Hepatocyte (in vitro differentiated cells): ENCODE data around the gene SBF2. TPM values are rescaled to one million over a fixed set of nuclear protein-coding genes. Genes with fewer than 3 reads are reported as not detected.

ENCODE experiments used
- DNase-seq: peaks from one replicate; pipeline ENCODE4 v3.0.0-alpha.2; 2016; ENCODE audit warnings: low spot score
- H2AFZ ChIP-seq: fragments of 200-600 bp; sonication (generic); 2 replicates; pipeline ENCODE4 v1.6.0; 2016; ENCODE audit warnings: antibody characterized with exemption, mild to moderate bottlenecking
- H3K27ac ChIP-seq: fragments of 200-600 bp; sonication (generic); 2 replicates; pipeline ENCODE4 v1.5.1; 2016; ENCODE audit warnings: mild to moderate bottlenecking
- H3K27me3 ChIP-seq: fragments of 200-600 bp; sonication (generic); 2 replicates; pipeline ENCODE4 v1.6.1; 2016
- H3K36me3 ChIP-seq: fragments of 200-600 bp; sonication (generic); replicated peaks from 2 replicates; pipeline ENCODE4 v1.5.1; 2016; ENCODE audit warnings: low read depth; ENCODE audit not compliant: insufficient read depth
- H3K4me1 ChIP-seq: fragments of 200-600 bp; sonication (generic); 2 replicates; pipeline ENCODE4 v1.5.1; 2016; ENCODE audit warnings: mild to moderate bottlenecking, moderate library complexity; ENCODE audit not compliant: insufficient read depth
- H3K4me2 ChIP-seq: fragments of 200-600 bp; sonication (generic); 2 replicates; pipeline ENCODE4 v1.6.0; 2016
- H3K4me3 ChIP-seq: fragments of 200-600 bp; sonication (generic); 2 replicates; pipeline ENCODE4 v1.5.1; 2016; ENCODE audit warnings: mild to moderate bottlenecking
- H3K79me2 ChIP-seq: fragments of 200-600 bp; sonication (generic); 2 replicates; pipeline ENCODE4 v1.6.0; 2017; ENCODE audit warnings: mild to moderate bottlenecking
- H3K9me2 ChIP-seq: fragments of 200-600 bp; sonication (generic); replicated peaks from 2 replicates; pipeline ENCODE4 v1.6.0; 2017; ENCODE audit warnings: mild to moderate bottlenecking; ENCODE audit not compliant: insufficient read depth
- H3K9me3 ChIP-seq: fragments of 200-600 bp; sonication (generic); 2 replicates; pipeline ENCODE4 v1.5.1; 2016; ENCODE audit warnings: low read depth, mild to moderate bottlenecking
- H4K20me1 ChIP-seq: fragments of 200-600 bp; sonication (generic); 2 replicates; pipeline ENCODE4 v1.6.0; 2016; ENCODE audit warnings: mild to moderate bottlenecking; ENCODE audit not compliant: insufficient read depth, poor library complexity, severe bottlenecking
- CTCF ChIP-seq: fragments of 200-600 bp; sonication (generic); IDR thresholded peaks from 2 replicates; pipeline ENCODE4 v1.5.1; 2016; ENCODE audit warnings: antibody characterized with exemption, mild to moderate bottlenecking; ENCODE audit not compliant: poor library complexity
- EZH2 ChIP-seq: fragments of 200-600 bp; sonication (generic); IDR thresholded peaks from 2 replicates; pipeline ENCODE4 v1.6.1; 2016; ENCODE audit warnings: antibody characterized with exemption, mild to moderate bottlenecking, borderline replicate concordance
- EZH2phosphoT487 ChIP-seq: fragments of 200-600 bp; sonication (generic); IDR thresholded peaks from one replicate; pipeline ENCODE4 v1.6.1; 2018; ENCODE audit warnings: antibody characterized with exemption, mild to moderate bottlenecking, low read depth, moderate library complexity; ENCODE audit not compliant: unreplicated experiment, severe bottlenecking
- WGBS: methylation state at CpG from one replicate; pipeline ENCODE4 v1.1.6; 2016; ENCODE audit warnings: low lambda C conversion rate; ENCODE audit errors: missing lambda C conversion rate; 5-methylcytosine and 5-hydroxymethylcytosine counted together
- polyA plus RNA-seq: library from polyadenylated mRNA; unstranded; fragments of >200 nt; fragmentation: Nextera tagmentation; extraction: Ambion mirVana; gene quantifications from 2 replicates; pipeline ENCODE4 v1.2.1, GENCODE V29; 2016
- total RNA-seq: library from RNA; depleted of rRNA; stranded (reverse); fragments of >200 nt; gene quantifications from 2 replicates; pipeline ENCODE4 v1.2.3, GENCODE V29; 2014

Gene SBF2
- total and polyA plus RNA-seq, 2 experiments from 2014 or later: 25.7 to 83.2 TPM

- no peak overlapping the region for H3K4me2 ChIP-seq
- no peaks in the 10 kb centered on the region for H3K4me1 ChIP-seq
- no peaks in the 10 kb centered on the region for H3K79me2 ChIP-seq
- no peak overlapping the region for H3K27ac ChIP-seq
- TF ChIP-seq EZH2phosphoT487 (no peak), EZH2 (no peak), CTCF (no peak)
- no peak overlapping the region for H3K4me3 ChIP-seq
- WGBS: 95% methylated on average over 1 of the region's 1 CpG
- DNase-seq: no peak
- no peaks in the 10 kb centered on the region for H4K20me1 ChIP-seq
- H3K9me3 ChIP-seq: no peaks in the 10 kb centered on the region
- H3K9me2 ChIP-seq: no peaks in the 10 kb centered on the region
- H3K27me3 ChIP-seq: no peaks in the 10 kb centered on the region
- H3K36me3 ChIP-seq: no peaks in the 10 kb centered on the region
- no peak overlapping the region for H2AFZ ChIP-seq
Observed at GRCh38 chr11:9927670-9928069, 366.3 kb downstream of the SBF2 start.

GRCh38 chr11:9923280-9923679 lies 370.7 kb downstream of the SBF2 start:
- H3K36me3 ChIP-seq: no peaks in the 10 kb centered on the region
- no peak for DNase-seq
- no peak overlapping the region for H3K27ac ChIP-seq
- TF ChIP-seq EZH2phosphoT487 (no peak), CTCF (no peak), EZH2 (no peak)
- 83% methylated on average over 2 of the region's 2 CpGs for WGBS
- H2AFZ ChIP-seq: no peak overlapping the region
- H3K27me3 ChIP-seq: no peaks in the 10 kb centered on the region
- H3K9me3 ChIP-seq: no peaks in the 10 kb centered on the region
- no peak overlapping the region for H3K4me3 ChIP-seq
- H3K79me2 ChIP-seq: no peaks in the 10 kb centered on the region
- H4K20me1 ChIP-seq: no peaks in the 10 kb centered on the region
- H3K4me1 ChIP-seq: no peaks in the 10 kb centered on the region
- H3K4me2 ChIP-seq: no peak overlapping the region
- H3K9me2 ChIP-seq: no peaks in the 10 kb centered on the region

- H3K36me3 ChIP-seq: no peaks in the 10 kb centered on the region
- no peak overlapping the region for H3K4me2 ChIP-seq
Observed at GRCh38 chr11:9922806-9923205, 371.2 kb downstream of the SBF2 start.

More at GRCh38 chr11:9922806-9923205, 371.2 kb downstream of the SBF2 start:
- H3K27me3 ChIP-seq: no peaks in the 10 kb centered on the region
- H2AFZ ChIP-seq: no peak overlapping the region
- no peaks in the 10 kb centered on the region for H4K20me1 ChIP-seq
- no peak for DNase-seq
- no peaks in the 10 kb centered on the region for H3K9me2 ChIP-seq
- no peaks in the 10 kb centered on the region for H3K4me1 ChIP-seq
- WGBS: 48% methylated on average over 4 of the region's 4 CpGs
- no peaks in the 10 kb centered on the region for H3K9me3 ChIP-seq
- no peak overlapping the region for H3K4me3 ChIP-seq
- H3K27ac ChIP-seq: no peak overlapping the region
- H3K79me2 ChIP-seq: no peaks in the 10 kb centered on the region
- no peak for TF ChIP-seq CTCF
